ENCODE measurements around the gene ITGAV. TPM values are rescaled to one million over a fixed set of nuclear protein-coding genes. Genes with fewer than 3 reads are reported as not detected.

Gene ITGAV
- total RNA-seq, 4 donors from 2014 or later, result 27.1 to 60.1 (median 45.1) TPM

DNA sequence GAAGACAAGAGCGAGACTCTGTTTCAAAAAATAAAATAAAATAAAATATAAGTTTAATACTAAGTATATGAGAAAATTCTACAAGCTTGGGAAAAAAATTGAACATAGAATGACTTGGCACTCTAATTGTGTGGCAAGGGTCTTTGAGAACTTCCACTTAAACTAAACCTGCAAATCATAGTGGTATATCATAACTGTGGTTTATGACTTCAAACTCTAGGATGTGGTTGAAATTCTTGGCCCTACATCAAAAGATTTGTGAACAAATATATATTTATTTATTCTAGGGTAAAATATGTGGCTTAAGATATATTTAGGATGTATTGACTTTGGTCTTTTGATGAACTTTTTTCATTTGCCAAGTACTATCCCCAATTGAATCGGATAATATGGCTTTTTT, 100.9 kb downstream of the ITGAV start:
- peaks cover 0 to 25% (median 4%) of the 10 kb centered on the region in 3 donors for H3K4me1 ChIP-seq
- H3K27ac ChIP-seq, result no peak overlapping the region
- DNase-seq, result no peak
- no peak overlapping the region for H3K4me3 ChIP-seq
- WGBS, 2 donors, result 91 to 92% methylated on average over 2 of the region's 2 CpGs
- H3K27me3 ChIP-seq, result peaks cover 0 to 4% (median 0%) of the 10 kb centered on the region in 4 donors
- peaks cover 0 to 4% (median 0%) of the 10 kb centered on the region in 3 donors for H3K9me3 ChIP-seq
- no peak for TF ChIP-seq POLR2A (IDR thresholded peaks at IDR 0.05)
- TF ChIP-seq, protein P1, sequence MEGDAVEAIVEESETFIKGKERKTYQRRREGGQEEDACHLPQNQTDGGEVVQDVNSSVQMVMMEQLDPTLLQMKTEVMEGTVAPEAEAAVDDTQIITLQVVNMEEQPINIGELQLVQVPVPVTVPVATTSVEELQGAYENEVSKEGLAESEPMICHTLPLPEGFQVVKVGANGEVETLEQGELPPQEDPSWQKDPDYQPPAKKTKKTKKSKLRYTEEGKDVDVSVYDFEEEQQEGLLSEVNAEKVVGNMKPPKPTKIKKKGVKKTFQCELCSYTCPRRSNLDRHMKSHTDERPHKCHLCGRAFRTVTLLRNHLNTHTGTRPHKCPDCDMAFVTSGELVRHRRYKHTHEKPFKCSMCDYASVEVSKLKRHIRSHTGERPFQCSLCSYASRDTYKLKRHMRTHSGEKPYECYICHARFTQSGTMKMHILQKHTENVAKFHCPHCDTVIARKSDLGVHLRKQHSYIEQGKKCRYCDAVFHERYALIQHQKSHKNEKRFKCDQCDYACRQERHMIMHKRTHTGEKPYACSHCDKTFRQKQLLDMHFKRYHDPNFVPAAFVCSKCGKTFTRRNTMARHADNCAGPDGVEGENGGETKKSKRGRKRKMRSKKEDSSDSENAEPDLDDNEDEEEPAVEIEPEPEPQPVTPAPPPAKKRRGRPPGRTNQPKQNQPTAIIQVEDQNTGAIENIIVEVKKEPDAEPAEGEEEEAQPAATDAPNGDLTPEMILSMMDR (IDR thresholded peaks at IDR 0.05), result no peak
- intact Hi-C loops (cut with DNase I), result no loop called here
- no peaks in the 10 kb centered on the region for H3K36me3 ChIP-seq

DNA sequence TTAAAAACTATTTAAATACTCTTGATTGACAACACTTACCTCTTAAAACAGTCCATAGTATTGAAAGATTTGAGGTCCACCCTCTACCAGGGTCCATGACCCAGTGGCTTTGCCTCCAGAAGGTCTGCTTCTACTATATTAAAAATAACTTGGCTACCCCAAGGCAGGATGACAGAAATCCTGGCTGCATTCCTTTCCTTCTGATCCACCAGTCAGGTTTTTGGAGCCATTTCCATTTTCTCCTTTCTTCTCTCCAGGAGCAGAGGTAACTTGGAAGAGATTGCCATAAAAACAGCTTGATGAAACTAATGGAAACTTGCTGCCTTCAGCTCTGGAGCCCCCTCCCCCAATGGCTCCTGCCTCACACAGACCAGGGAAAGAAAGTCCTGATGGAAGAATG, 101.4 kb downstream of the ITGAV start:
- intact Hi-C loops (cut with DNase I), result no loop called here
- peaks cover 0 to 4% (median 0%) of the 10 kb centered on the region in 3 donors for H3K9me3 ChIP-seq
- H3K27me3 ChIP-seq, result peaks cover 0 to 4% (median 0%) of the 10 kb centered on the region in 4 donors
- no peaks in the 10 kb centered on the region for H3K36me3 ChIP-seq
- H3K4me3 ChIP-seq, result no peak overlapping the region
- DNase-seq, result no peak
- no peak for TF ChIP-seq POLR2A (IDR thresholded peaks at IDR 0.05)
- TF ChIP-seq, protein P1 (IDR thresholded peaks at IDR 0.05), result no peak
- peaks cover 0 to 27% (median 4%) of the 10 kb centered on the region in 3 donors for H3K4me1 ChIP-seq
- no peak overlapping the region for H3K27ac ChIP-seq

DNA sequence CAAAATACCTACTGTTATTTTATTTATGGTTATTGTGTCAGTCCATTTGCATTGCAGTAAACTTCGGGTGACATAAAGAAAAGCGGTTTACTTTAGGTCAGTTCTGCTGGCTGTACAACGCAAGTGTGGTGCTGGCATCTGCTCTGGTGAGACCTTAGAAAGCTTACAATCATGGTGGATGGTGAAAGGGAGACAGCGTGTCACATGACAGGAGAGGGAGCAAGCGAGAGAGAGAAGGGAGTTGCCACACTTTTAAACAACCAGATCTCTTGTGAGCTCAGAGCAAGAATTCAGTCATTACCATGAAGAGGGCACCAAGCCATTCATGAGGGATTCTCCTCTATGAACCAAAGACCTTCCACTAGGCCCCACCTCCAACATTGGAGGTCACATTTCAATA, 102.0 kb downstream of the ITGAV start:
- Histone ChIP-seq H3K27me3 (peaks cover 0 to 4% (median 0%) of the 10 kb centered on the region in 4 donors), H3K9me3 (peaks cover 0 to 4% (median 0%) of the 10 kb centered on the region in 3 donors), H3K4me3 (no peak overlapping the region), H3K36me3 (no peaks in the 10 kb centered on the region), H3K4me1 (peaks cover 0 to 27% (median 4%) of the 10 kb centered on the region in 3 donors), H3K27ac (no peak overlapping the region)
- DNase-seq, result no peak
- 87 to 93% methylated on average over 5 of the region's 5 CpGs for WGBS, 2 donors
- intact Hi-C loops (cut with DNase I), result no loop called here
- TF ChIP-seq POLR2A (IDR thresholded peaks at IDR 0.05), result no peak
- TF ChIP-seq, protein P1 (IDR thresholded peaks at IDR 0.05), result no peak

DNA sequence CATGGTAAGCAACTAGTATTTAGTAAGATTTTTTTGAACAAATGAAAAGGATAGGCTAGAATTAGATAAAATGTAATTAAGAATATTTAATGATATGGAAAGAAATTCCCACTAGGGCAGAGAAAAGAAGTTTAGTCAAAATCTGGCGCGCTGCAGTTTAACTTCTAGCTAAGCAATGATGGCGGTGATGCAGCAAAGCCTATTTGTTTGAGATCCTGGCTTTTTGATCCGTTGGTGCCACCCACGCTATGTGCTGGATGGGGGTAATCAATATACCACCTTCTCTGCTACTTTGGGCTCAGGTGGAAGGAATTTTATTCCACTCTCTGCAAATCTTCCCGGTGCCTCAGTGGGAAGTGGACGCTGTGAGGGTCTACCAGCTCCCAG, 103.6 kb downstream of the ITGAV start:
- H3K9me3 ChIP-seq, result no peaks in the 10 kb centered on the region
- H3K36me3 ChIP-seq, result no peaks in the 10 kb centered on the region
- H3K27me3 ChIP-seq, result peaks cover 0 to 4% (median 0%) of the 10 kb centered on the region in 4 donors
- DNase-seq, result no peak
- TF ChIP-seq POLR2A (IDR thresholded peaks at IDR 0.05), result no peak
- TF ChIP-seq, protein P1 (IDR thresholded peaks at IDR 0.05), result no peak
- intact Hi-C loops (cut with DNase I), result no loop called here
- peaks cover 0 to 27% (median 4%) of the 10 kb centered on the region in 3 donors for H3K4me1 ChIP-seq
- H3K27ac ChIP-seq, result peak overlapping the region in 3 of 4 donors; percentile 32 to 77 (median 58)
- 34 to 38% methylated on average over 6 to 7 of the region's 7 CpGs for WGBS, 2 donors
- peak overlapping the region; percentile 47 to 77 (median 60) for H3K4me3 ChIP-seq

DNA sequence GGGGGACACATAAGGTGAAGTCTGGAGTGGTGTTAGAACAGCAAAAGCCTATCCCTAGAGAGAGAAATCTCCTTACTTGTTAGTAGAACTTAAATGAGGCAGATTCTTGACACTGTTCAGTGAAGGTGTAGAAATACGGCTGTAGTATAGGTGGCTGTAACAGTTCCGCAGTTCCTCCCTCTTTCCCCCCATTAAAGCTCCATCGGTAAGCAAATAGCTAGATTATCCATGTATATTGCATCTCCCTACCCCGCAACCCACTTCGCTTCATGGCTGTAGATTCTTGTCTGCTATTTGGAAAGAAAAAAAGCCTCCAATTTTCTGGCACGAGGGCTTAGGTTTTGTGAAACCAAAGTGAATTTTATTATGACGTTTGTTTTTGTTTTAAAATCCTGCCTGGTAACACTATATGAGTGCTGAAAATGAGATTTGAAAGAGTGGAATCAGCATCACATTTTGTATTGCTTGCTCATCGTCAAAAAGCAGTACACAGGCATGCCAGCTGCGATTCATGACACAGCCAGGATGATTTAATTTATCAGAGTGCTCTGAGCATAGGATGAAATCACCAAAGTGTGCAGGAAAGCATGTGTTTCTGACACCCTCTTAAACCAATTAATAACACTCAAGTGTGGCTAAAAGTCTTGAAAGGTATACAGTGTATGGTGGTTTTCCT, 105.4 kb downstream of the ITGAV start:
- Histone ChIP-seq H3K27me3 (peaks cover 0 to 4% (median 0%) of the 10 kb centered on the region in 4 donors), H3K36me3 (no peaks in the 10 kb centered on the region), H3K4me3 (peak overlapping the region in 3 of 4 donors; percentile 59 to 77 (median 60)), H3K27ac (peak overlapping the region in 1 of 4 donors; percentile 58), H3K4me1 (peaks cover 0 to 27% (median 4%) of the 10 kb centered on the region in 3 donors), H3K9me3 (no peaks in the 10 kb centered on the region)
- DNase-seq, result no peak
- 15 to 31% methylated on average over 9 of the region's 9 CpGs for WGBS, 2 donors
- TF ChIP-seq, protein P1 (IDR thresholded peaks at IDR 0.05), result no peak
- intact Hi-C loops (cut with DNase I), result no loop called here
